Activated T-cell treated with anti-CD3 and anti-CD28 coated beads, Interleukin-2, amount 50 U/mL, for 24 hours (primary cell): Measurements from ENCODE around the gene HNRNPLL.

Source experiments
- DNase-seq: peaks from one replicate; pipeline ENCODE4 v3.0.0-alpha.2; 2020
- H3K27ac Mint-ChIP-seq: 2 replicates; pipeline ENCODE4 v1.8.0; 2020; ENCODE audit warnings: mild to moderate bottlenecking, mixed read lengths
- H3K27me3 Mint-ChIP-seq: 2 replicates; pipeline ENCODE4 v1.8.0; 2020; ENCODE audit warnings: mixed read lengths
- H3K36me3 Mint-ChIP-seq: 2 replicates; pipeline ENCODE4 v1.8.0; 2020; ENCODE audit warnings: low read depth, mixed read lengths
- H3K4me1 Mint-ChIP-seq: 2 replicates; pipeline ENCODE4 v1.8.0; 2020; ENCODE audit warnings: low read depth, mixed read lengths
- H3K4me3 Mint-ChIP-seq: 2 replicates; pipeline ENCODE4 v1.8.0; 2020; ENCODE audit warnings: mild to moderate bottlenecking, moderate library complexity, mixed read lengths
- H3K9me3 Mint-ChIP-seq: 2 replicates; pipeline ENCODE4 v1.8.0; 2020; ENCODE audit warnings: mixed read lengths

HNRNPLL gene

GRCh38 chr2:38608755-38609154 is 6.0 kb upstream of the HNRNPLL start:
- no peaks in the 10 kb centered on the region for H3K36me3 Mint-ChIP-seq
- H3K27ac Mint-ChIP-seq: peak overlapping the region; percentile 71
- DNase-seq: no peak
- H3K9me3 Mint-ChIP-seq: peaks cover 2% of the 10 kb centered on the region
- H3K4me3 Mint-ChIP-seq: no peak overlapping the region
- H3K27me3 Mint-ChIP-seq: no peaks in the 10 kb centered on the region
- H3K4me1 Mint-ChIP-seq: peaks cover 73% of the 10 kb centered on the region

- Mint-ChIP-seq H3K36me3 (peaks cover 19% of the 10 kb centered on the region), H3K27ac (no peak overlapping the region), H3K9me3 (peaks cover 2% of the 10 kb centered on the region), H3K4me3 (no peak overlapping the region), H3K27me3 (no peaks in the 10 kb centered on the region), H3K4me1 (peaks cover 57% of the 10 kb centered on the region)
- no peak for DNase-seq
These were observed 2.6 kb upstream of the HNRNPLL start for GRCh38 chr2:38605298-38605830.

- Mint-ChIP-seq H3K4me3 (peak overlapping the region; percentile 92), H3K4me1 (peaks cover 58% of the 10 kb centered on the region), H3K27ac (peak overlapping the region; percentile 96)
These were observed 918 bp upstream of the HNRNPLL start for GRCh38 chr2:38603402-38604290.

GRCh38 chr2:38602136-38602731 is 494 bp downstream of the HNRNPLL start:
- H3K27ac Mint-ChIP-seq: peak overlapping the region; percentile 93
- no peaks in the 10 kb centered on the region for H3K27me3 Mint-ChIP-seq
- H3K36me3 Mint-ChIP-seq: peaks cover 46% of the 10 kb centered on the region
- H3K9me3 Mint-ChIP-seq: no peaks in the 10 kb centered on the region
- peak overlapping the region; percentile 92 for H3K4me3 Mint-ChIP-seq
- no peak for DNase-seq
- H3K4me1 Mint-ChIP-seq: peaks cover 60% of the 10 kb centered on the region

More at GRCh38 chr2:38603402-38604290, 918 bp upstream of the HNRNPLL start:
- Mint-ChIP-seq H3K27me3 (no peaks in the 10 kb centered on the region), H3K36me3 (peaks cover 35% of the 10 kb centered on the region), H3K9me3 (no peaks in the 10 kb centered on the region)
- peak; percentile 86 for DNase-seq

DNA sequence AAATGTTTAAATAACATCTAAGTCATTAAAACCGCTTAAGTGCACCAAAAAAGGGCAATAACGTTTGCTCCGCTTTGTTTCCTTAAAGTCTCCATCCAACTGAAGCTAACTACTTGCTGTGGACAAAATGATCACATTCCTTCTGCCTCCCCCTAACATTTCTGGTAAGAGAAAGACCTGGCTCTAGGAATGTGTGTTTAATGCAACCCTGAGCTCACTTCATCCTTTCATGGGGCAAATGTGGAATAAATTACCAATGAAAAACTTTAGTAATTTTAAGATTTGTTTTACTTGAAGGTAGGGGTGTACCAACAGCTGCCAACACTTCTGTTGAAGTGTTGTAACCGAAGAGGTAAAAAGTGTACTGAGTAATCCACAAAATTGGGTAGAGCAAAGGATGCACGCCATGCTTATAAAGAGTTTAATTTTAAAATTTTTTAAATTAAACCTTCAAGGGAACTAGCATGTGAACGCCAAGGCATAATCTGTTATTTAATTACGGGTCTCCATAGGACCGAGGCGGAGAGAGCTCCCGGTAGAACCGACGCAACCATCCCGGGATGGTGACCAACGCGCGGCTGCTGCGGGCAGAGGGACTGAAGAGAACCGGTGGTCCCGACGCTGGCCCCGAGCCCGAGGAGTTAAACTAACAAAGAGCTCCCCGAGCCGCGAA is 1.1 kb downstream of the HNRNPLL start:
- peaks cover 63% of the 10 kb centered on the region for H3K4me1 Mint-ChIP-seq
- H3K9me3 Mint-ChIP-seq: no peaks in the 10 kb centered on the region
- no peaks in the 10 kb centered on the region for H3K27me3 Mint-ChIP-seq
- H3K36me3 Mint-ChIP-seq: peaks cover 49% of the 10 kb centered on the region
- H3K4me3 Mint-ChIP-seq: peak overlapping the region; percentile 92
- DNase-seq: no peak
- peak overlapping the region; percentile 93 for H3K27ac Mint-ChIP-seq

DNA sequence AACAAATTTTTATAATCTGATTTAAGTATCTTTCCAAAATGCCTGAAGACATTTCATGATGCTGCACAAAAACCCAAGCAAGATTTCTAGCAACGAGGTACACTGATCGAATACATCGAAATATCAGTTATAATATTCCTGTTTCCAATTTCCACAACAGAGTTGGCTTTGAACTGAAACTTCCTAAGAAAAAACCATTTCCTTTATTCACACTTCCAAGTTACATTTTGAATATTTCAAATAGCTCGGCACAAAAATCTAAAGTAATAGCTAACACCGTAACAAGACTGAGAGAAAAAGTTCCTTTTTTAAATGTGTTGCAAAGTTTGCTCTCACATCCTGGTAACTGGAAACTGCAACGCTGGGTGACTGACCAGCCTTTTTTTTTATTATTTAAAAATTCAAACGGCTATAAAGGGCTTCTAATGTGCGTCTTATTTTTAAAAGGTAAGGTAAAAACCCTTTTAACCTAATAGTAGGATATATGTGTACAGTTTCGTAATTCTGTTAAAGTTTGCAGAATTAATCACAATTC is 1.7 kb downstream of the HNRNPLL start:
- H3K36me3 Mint-ChIP-seq: peaks cover 50% of the 10 kb centered on the region
- no peak for DNase-seq
- H3K27me3 Mint-ChIP-seq: no peaks in the 10 kb centered on the region
- H3K9me3 Mint-ChIP-seq: no peaks in the 10 kb centered on the region
- peaks cover 67% of the 10 kb centered on the region for H3K4me1 Mint-ChIP-seq
- H3K4me3 Mint-ChIP-seq: peak overlapping the region; percentile 92
- peak overlapping the region; percentile 93 for H3K27ac Mint-ChIP-seq

DNA sequence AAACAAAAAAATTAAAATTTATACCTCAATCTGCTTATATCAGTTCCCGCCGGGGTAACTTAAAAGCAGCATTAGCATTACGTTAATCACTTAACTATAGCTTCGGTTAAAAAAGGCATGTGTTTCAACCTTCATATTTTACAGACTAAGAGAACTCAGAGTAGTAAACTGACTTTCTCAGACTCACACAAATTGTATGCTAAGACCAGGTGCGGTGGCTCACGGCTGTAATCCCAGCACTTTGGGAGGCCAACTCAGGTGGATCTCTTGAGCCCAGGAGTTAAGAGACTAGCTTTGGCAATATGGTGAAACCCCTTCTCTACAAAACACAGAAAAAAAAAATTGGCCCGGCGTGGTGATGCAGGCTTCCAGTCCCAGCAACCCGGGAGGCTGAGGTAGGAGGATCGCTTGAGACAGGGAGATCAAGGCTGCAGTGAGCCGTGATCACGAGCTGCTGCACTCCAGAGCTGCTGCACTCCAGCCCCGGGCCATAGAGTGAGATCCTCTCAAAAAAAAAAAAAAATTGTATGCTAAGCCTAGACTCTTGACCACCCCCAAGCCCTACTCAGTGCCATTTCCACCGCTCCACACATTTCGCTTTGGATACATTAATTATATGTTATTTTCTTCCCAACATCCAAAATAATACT is 2.4 kb downstream of the HNRNPLL start:
- Mint-ChIP-seq H3K4me3 (peak overlapping the region; percentile 92), H3K9me3 (no peaks in the 10 kb centered on the region), H3K27ac (peak overlapping the region; percentile 93), H3K4me1 (peaks cover 69% of the 10 kb centered on the region), H3K27me3 (no peaks in the 10 kb centered on the region), H3K36me3 (peaks cover 52% of the 10 kb centered on the region)
- no peak for DNase-seq

DNA sequence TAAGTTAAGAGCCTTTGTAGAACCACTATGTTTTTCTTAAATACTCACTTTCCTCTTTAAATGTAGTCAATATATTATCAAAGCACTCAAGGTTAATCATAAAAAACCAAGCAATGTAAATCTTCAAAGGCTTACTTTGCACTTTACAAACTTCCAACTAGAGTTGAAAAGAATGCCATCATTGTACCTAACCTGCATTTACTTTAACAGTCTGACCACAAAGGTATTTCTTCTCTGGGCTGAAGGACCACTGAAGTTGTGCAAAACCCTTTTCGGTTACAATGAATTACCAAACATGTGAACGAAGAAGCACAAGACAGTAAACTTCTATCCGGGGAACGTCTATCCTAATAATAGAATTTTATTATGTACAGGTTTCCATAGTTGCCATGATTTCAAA is 3.0 kb downstream of the HNRNPLL start:
- Mint-ChIP-seq H3K9me3 (no peaks in the 10 kb centered on the region), H3K36me3 (peaks cover 55% of the 10 kb centered on the region), H3K4me3 (peak overlapping the region; percentile 92), H3K4me1 (peaks cover 67% of the 10 kb centered on the region), H3K27me3 (no peaks in the 10 kb centered on the region), H3K27ac (peak overlapping the region; percentile 93)
- no peak for DNase-seq

- peaks cover 55% of the 10 kb centered on the region for H3K36me3 Mint-ChIP-seq
- peaks cover 61% of the 10 kb centered on the region for H3K4me1 Mint-ChIP-seq
- no peaks in the 10 kb centered on the region for H3K27me3 Mint-ChIP-seq
- H3K4me3 Mint-ChIP-seq: peak overlapping the region; percentile 92
- no peaks in the 10 kb centered on the region for H3K9me3 Mint-ChIP-seq
- no peak for DNase-seq
- peak overlapping the region; percentile 93 for H3K27ac Mint-ChIP-seq
These were observed 3.8 kb downstream of the HNRNPLL start for GRCh38 chr2:38598991-38599295.

DNA sequence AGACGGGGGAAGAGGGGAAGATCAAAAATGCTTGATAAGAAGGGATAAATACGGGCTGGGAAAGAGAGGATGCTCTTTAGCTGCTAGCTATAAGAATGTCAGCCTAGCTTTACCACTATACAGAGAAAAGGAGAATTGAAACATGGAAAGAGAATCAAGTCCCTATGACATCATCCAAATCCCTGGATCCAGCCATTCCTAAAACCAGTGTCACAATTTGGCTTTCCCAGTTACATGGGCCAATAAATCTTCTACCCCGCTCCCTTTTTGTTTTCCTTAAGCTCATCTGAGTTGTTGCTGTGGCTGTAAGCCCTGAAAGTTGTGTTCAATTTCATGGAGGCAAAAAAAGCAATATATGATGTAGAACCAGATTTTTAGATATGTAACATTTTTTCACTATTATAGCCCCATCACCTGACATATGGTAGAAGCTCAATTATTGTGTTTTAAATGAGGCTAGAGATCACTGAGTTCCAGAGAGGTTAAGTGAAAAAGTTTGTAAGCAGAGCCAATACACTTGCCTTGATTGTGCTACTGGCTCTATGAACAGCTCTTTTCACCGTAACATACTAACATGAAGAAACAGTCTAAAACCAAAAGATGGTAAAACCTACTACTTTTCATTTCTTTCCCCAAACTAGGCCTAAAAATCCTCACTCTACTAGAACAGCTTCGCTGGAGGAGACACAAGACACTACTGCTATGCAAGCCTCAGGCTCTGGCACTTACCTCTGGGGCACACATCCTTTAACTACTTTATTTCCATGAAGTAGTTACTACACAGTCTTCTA is 4.3 kb downstream of the HNRNPLL start:
- DNase-seq: no peak
- H3K27me3 Mint-ChIP-seq: no peaks in the 10 kb centered on the region
- peak overlapping the region; percentile 92 for H3K4me3 Mint-ChIP-seq
- H3K9me3 Mint-ChIP-seq: no peaks in the 10 kb centered on the region
- H3K36me3 Mint-ChIP-seq: peaks cover 57% of the 10 kb centered on the region
- H3K27ac Mint-ChIP-seq: peak overlapping the region; percentile 93
- H3K4me1 Mint-ChIP-seq: peaks cover 58% of the 10 kb centered on the region

DNA sequence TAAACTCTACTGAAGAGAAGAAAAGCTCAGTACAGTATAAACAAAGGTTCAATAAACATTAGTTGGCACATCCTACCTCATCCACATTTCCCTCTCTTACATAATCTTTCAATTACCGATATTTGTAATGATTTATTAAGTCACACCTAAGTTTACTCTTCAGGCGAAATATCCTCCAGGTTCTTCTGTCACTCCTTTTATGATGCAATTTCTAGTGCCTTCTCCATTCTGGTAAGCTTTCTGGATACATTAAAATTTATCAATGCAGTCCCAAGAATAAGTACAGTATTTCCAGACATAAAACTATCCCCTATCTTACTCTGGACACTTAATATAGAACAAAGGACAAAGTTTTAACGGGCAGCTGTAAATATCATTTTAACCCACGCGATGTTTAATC is 5.6 kb downstream of the HNRNPLL start:
- peaks cover 64% of the 10 kb centered on the region for H3K4me1 Mint-ChIP-seq
- H3K27ac Mint-ChIP-seq: peak overlapping the region; percentile 24
- peaks cover 56% of the 10 kb centered on the region for H3K36me3 Mint-ChIP-seq
- no peaks in the 10 kb centered on the region for H3K27me3 Mint-ChIP-seq
- DNase-seq: no peak
- H3K4me3 Mint-ChIP-seq: peak overlapping the region; percentile 92
- no peaks in the 10 kb centered on the region for H3K9me3 Mint-ChIP-seq

DNA sequence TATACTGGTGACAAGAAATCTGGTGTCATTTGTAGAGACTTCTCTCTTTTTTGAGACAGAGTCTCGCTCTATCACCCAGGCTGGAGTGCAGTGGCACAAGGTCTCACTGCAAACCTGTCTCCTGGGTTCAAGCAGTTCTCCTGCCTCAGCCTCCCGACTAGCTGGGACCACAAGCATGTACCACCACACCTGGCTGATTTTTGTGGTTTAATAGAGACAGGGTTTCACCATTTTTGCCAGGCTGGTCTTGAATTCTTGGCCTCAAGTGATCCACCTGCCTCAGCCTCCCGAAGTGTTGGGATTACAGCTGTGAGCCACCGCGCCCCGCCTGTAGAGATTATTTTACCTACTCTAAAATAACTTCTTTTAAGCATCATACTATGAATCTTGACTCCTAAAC is 6.5 kb downstream of the HNRNPLL start:
- Mint-ChIP-seq H3K4me3 (peak overlapping the region; percentile 54), H3K4me1 (peaks cover 67% of the 10 kb centered on the region), H3K27me3 (no peaks in the 10 kb centered on the region), H3K36me3 (peaks cover 52% of the 10 kb centered on the region), H3K27ac (peak overlapping the region; percentile 31), H3K9me3 (no peaks in the 10 kb centered on the region)
- no peak for DNase-seq

DNA sequence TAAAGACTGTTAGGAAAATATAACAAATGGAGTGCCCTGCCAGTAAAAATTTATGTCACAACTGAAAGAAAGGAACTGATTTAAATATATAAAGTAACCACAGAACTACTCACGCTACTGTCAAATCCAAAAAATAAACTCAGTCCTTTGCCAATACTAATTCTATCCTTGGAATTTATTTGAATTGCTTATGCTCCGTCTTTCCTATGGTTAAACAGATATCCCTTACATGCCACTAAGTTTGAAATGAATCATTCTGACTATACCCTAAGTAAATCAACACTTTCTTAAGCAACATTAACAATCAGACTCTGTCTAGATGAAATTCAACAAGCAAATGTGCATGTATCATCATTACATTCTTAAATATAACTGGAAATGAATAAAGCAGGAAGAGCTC is 9.8 kb downstream of the HNRNPLL start:
- Mint-ChIP-seq H3K36me3 (peaks cover 49% of the 10 kb centered on the region), H3K4me3 (peak overlapping the region; percentile 52), H3K9me3 (no peaks in the 10 kb centered on the region), H3K27ac (peak overlapping the region; percentile 80), H3K4me1 (peaks cover 60% of the 10 kb centered on the region), H3K27me3 (no peaks in the 10 kb centered on the region)
- no peak for DNase-seq
